ENCODE results near the gene IGHMBP2.

DNA sequence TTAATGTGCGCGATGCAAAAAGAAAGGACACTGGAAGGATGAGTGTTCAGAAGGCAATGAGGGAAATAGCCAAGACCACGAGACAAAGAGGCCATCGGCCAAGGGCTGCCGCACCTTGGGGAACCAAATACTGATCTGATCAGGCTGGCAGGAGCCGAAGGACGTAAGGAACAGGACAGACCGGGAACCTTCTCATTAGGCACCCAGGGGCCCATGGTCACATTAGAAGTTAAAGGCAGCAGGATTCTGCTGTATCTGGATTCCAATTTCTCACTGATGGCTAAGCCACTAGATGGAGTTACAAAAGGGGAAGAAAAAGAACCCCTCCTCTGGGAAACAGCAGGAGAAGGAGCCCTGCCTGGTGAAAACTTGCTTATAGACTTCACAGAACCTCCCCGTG, 33.2 kb upstream of the IGHMBP2 start:
- TF ChIP-seq ETV1 (tag; conservative IDR thresholded peaks at IDR 0.05; ENCODE audit: low read depth) (no peak), HMG20B (CRISPR knock-in tag; IDR thresholded peaks at IDR 0.05) (no peak), ZNF124 (CRISPR knock-in tag; IDR thresholded peaks at IDR 0.05) (no peak), TBP (optimal IDR thresholded peaks at IDR 0.05; ENCODE audit: low read depth, low read length) (no peak), ZNF274 (IDR thresholded peaks at IDR 0.05; ENCODE audit: borderline replicate concordance, low read depth, low read length) (no peak)
- TF ChIP-seq, protein P1, sequence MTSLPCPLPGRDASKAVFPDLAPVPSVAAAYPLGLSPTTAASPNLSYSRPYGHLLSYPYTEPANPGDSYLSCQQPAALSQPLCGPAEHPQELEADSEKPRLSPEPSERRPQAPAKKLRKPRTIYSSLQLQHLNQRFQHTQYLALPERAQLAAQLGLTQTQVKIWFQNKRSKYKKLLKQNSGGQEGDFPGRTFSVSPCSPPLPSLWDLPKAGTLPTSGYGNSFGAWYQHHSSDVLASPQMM (CRISPR knock-in tag; IDR thresholded peaks at IDR 0.05) = no peak
- TF ChIP-seq, protein P2, sequence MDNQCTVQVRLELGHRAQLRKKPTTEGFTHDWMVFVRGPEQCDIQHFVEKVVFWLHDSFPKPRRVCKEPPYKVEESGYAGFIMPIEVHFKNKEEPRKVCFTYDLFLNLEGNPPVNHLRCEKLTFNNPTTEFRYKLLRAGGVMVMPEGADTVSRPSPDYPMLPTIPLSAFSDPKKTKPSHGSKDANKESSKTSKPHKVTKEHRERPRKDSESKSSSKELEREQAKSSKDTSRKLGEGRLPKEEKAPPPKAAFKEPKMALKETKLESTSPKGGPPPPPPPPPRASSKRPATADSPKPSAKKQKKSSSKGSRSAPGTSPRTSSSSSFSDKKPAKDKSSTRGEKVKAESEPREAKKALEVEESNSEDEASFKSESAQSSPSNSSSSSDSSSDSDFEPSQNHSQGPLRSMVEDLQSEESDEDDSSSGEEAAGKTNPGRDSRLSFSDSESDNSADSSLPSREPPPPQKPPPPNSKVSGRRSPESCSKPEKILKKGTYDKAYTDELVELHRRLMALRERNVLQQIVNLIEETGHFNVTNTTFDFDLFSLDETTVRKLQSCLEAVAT (IDR thresholded peaks at IDR 0.05) = no peak
- TF ChIP-seq, protein P3, sequence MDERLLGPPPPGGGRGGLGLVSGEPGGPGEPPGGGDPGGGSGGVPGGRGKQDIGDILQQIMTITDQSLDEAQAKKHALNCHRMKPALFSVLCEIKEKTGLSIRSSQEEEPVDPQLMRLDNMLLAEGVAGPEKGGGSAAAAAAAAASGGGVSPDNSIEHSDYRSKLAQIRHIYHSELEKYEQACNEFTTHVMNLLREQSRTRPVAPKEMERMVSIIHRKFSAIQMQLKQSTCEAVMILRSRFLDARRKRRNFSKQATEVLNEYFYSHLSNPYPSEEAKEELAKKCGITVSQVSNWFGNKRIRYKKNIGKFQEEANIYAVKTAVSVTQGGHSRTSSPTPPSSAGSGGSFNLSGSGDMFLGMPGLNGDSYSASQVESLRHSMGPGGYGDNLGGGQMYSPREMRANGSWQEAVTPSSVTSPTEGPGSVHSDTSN (CRISPR knock-in tag; IDR thresholded peaks at IDR 0.05; ENCODE audit: low read depth) = no peak
- TF ChIP-seq, protein P3 (tag; conservative IDR thresholded peaks at IDR 0.05; ENCODE audit: low read depth) = no peak
- TF ChIP-seq, protein P4, sequence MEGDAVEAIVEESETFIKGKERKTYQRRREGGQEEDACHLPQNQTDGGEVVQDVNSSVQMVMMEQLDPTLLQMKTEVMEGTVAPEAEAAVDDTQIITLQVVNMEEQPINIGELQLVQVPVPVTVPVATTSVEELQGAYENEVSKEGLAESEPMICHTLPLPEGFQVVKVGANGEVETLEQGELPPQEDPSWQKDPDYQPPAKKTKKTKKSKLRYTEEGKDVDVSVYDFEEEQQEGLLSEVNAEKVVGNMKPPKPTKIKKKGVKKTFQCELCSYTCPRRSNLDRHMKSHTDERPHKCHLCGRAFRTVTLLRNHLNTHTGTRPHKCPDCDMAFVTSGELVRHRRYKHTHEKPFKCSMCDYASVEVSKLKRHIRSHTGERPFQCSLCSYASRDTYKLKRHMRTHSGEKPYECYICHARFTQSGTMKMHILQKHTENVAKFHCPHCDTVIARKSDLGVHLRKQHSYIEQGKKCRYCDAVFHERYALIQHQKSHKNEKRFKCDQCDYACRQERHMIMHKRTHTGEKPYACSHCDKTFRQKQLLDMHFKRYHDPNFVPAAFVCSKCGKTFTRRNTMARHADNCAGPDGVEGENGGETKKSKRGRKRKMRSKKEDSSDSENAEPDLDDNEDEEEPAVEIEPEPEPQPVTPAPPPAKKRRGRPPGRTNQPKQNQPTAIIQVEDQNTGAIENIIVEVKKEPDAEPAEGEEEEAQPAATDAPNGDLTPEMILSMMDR (IDR thresholded peaks at IDR 0.05 in 2 of 3, conservative IDR thresholded peaks at IDR 0.05 in 1 of 3; ENCODE audit: insufficient read depth in 2 of 3, low read depth in 1 of 3, low read length in 3 of 3) = peak in 2 of 3 experiments; percentile 27 to 28; a peak in 1 of 6 replicates
